ENCODE measurements around the gene SFTPA2. TPM values are rescaled to one million over a fixed set of nuclear protein-coding genes. Genes with fewer than 3 reads are reported as not detected.
"Not testable (repeated sequence)": the region's sequence is repeated elsewhere in the genome, so short reads cannot be mapped to it uniquely, and the experiment has no call there.

The SFTPA2 gene
- total RNA-seq, 1 donor from 2014 or later: 0.52 TPM

- Histone ChIP-seq H3K4me1 (ENCODE audit: control insufficient read depth in 3 of 3, insufficient read depth in 3 of 3, low read length in 3 of 3) (no peaks in the 10 kb centered on the region), H3K9me3 (ENCODE audit: control insufficient read depth in 3 of 3, low read length in 3 of 3) (no peaks in the 10 kb centered on the region), H3K27me3 (ENCODE audit: control insufficient read depth in 3 of 3, insufficient read depth in 3 of 3, low read length in 3 of 3) (no peaks in the 10 kb centered on the region), H3K4me3 (ENCODE audit: low read length in 3 of 3) (no peak overlapping the region), H3K9ac (ENCODE audit: low read depth in 1 of 3, low read length in 3 of 3) (no peak overlapping the region), H3K27ac (ENCODE audit: low read depth, low read length) (no peak overlapping the region), H3K36me3 (ENCODE audit: control insufficient read depth in 3 of 3, insufficient read depth in 3 of 3, low read length in 3 of 3) (no peaks in the 10 kb centered on the region)
Measured at GRCh38 chr10:79588800-79589199, 28.6 kb upstream of the SFTPA2 start.

GRCh38 chr10:79586933-79587332 is 26.7 kb upstream of the SFTPA2 start:
- Histone ChIP-seq H3K36me3 (ENCODE audit: control insufficient read depth in 3 of 3, insufficient read depth in 3 of 3, low read length in 3 of 3) (no peaks in the 10 kb centered on the region), H3K27ac (ENCODE audit: low read depth, low read length) (no peak overlapping the region), H3K9me3 (ENCODE audit: control insufficient read depth in 3 of 3, low read length in 3 of 3) (no peaks in the 10 kb centered on the region), H3K4me3 (ENCODE audit: low read length in 3 of 3) (no peak overlapping the region), H3K9ac (ENCODE audit: low read depth in 1 of 3, low read length in 3 of 3) (no peak overlapping the region), H3K27me3 (ENCODE audit: control insufficient read depth in 3 of 3, insufficient read depth in 3 of 3, low read length in 3 of 3) (no peaks in the 10 kb centered on the region), H3K4me1 (ENCODE audit: control insufficient read depth in 3 of 3, insufficient read depth in 3 of 3, low read length in 3 of 3) (no peaks in the 10 kb centered on the region)

GRCh38 chr10:79585870-79586527 is 25.8 kb upstream of the SFTPA2 start:
- H3K36me3 ChIP-seq (ENCODE audit: control insufficient read depth in 3 of 3, insufficient read depth in 3 of 3, low read length in 3 of 3): no peaks in the 10 kb centered on the region
- no peak overlapping the region for H3K27ac ChIP-seq (ENCODE audit: low read depth, low read length)
- H3K4me1 ChIP-seq (ENCODE audit: control insufficient read depth in 3 of 3, insufficient read depth in 3 of 3, low read length in 3 of 3): no peaks in the 10 kb centered on the region
- no peaks in the 10 kb centered on the region for H3K9me3 ChIP-seq (ENCODE audit: control insufficient read depth in 3 of 3, low read length in 3 of 3)
- no peaks in the 10 kb centered on the region for H3K27me3 ChIP-seq (ENCODE audit: control insufficient read depth in 3 of 3, insufficient read depth in 3 of 3, low read length in 3 of 3)
- H3K4me3 ChIP-seq (ENCODE audit: low read length in 3 of 3): no peak overlapping the region
- H3K9ac ChIP-seq (ENCODE audit: low read depth in 1 of 3, low read length in 3 of 3): no peak overlapping the region

GRCh38 chr10:79583488-79584024 is 23.3 kb upstream of the SFTPA2 start:
- H3K36me3 ChIP-seq (ENCODE audit: control insufficient read depth in 3 of 3, insufficient read depth in 3 of 3, low read length in 3 of 3): no peaks in the 10 kb centered on the region
- H3K9me3 ChIP-seq (ENCODE audit: control insufficient read depth in 3 of 3, low read length in 3 of 3): no peaks in the 10 kb centered on the region
- H3K27me3 ChIP-seq (ENCODE audit: control insufficient read depth in 3 of 3, insufficient read depth in 3 of 3, low read length in 3 of 3): no peaks in the 10 kb centered on the region
- H3K27ac ChIP-seq (ENCODE audit: low read depth, low read length): no peak overlapping the region
- H3K4me3 ChIP-seq (ENCODE audit: low read length in 3 of 3): no peak overlapping the region
- no peaks in the 10 kb centered on the region for H3K4me1 ChIP-seq (ENCODE audit: control insufficient read depth in 3 of 3, insufficient read depth in 3 of 3, low read length in 3 of 3)
- no peak overlapping the region for H3K9ac ChIP-seq (ENCODE audit: low read depth in 1 of 3, low read length in 3 of 3)

- not testable (repeated sequence) for H3K36me3 ChIP-seq (ENCODE audit: control insufficient read depth in 3 of 3, insufficient read depth in 3 of 3, low read length in 3 of 3); H3K27me3 ChIP-seq (ENCODE audit: control insufficient read depth in 3 of 3, insufficient read depth in 3 of 3, low read length in 3 of 3); H3K4me1 ChIP-seq (ENCODE audit: control insufficient read depth in 3 of 3, insufficient read depth in 3 of 3, low read length in 3 of 3); H3K4me3 ChIP-seq (ENCODE audit: low read length in 3 of 3); H3K9me3 ChIP-seq (ENCODE audit: control insufficient read depth in 3 of 3, low read length in 3 of 3); H3K9ac ChIP-seq (ENCODE audit: low read depth in 1 of 3, low read length in 3 of 3); H3K27ac ChIP-seq (ENCODE audit: low read depth, low read length)
Measured at GRCh38 chr10:79582954-79583353, 22.7 kb upstream of the SFTPA2 start.

- Histone ChIP-seq H3K4me3 (ENCODE audit: low read length in 3 of 3) (no peak overlapping the region), H3K36me3 (ENCODE audit: control insufficient read depth in 3 of 3, insufficient read depth in 3 of 3, low read length in 3 of 3) (no peaks in the 10 kb centered on the region), H3K9ac (ENCODE audit: low read depth in 1 of 3, low read length in 3 of 3) (no peak overlapping the region), H3K27me3 (ENCODE audit: control insufficient read depth in 3 of 3, insufficient read depth in 3 of 3, low read length in 3 of 3) (no peaks in the 10 kb centered on the region), H3K9me3 (ENCODE audit: control insufficient read depth in 3 of 3, low read length in 3 of 3) (no peaks in the 10 kb centered on the region), H3K4me1 (ENCODE audit: control insufficient read depth in 3 of 3, insufficient read depth in 3 of 3, low read length in 3 of 3) (no peaks in the 10 kb centered on the region), H3K27ac (ENCODE audit: low read depth, low read length) (no peak overlapping the region)
Measured at GRCh38 chr10:79582096-79582495, 21.9 kb upstream of the SFTPA2 start.

GRCh38 chr10:79581044-79581443 is 20.8 kb upstream of the SFTPA2 start:
- H3K9me3 ChIP-seq (ENCODE audit: control insufficient read depth in 3 of 3, low read length in 3 of 3): no peaks in the 10 kb centered on the region
- H3K36me3 ChIP-seq (ENCODE audit: control insufficient read depth in 3 of 3, insufficient read depth in 3 of 3, low read length in 3 of 3): no peaks in the 10 kb centered on the region
- no peaks in the 10 kb centered on the region for H3K27me3 ChIP-seq (ENCODE audit: control insufficient read depth in 3 of 3, insufficient read depth in 3 of 3, low read length in 3 of 3)
- H3K4me1 ChIP-seq (ENCODE audit: control insufficient read depth in 3 of 3, insufficient read depth in 3 of 3, low read length in 3 of 3): no peaks in the 10 kb centered on the region
- no peak overlapping the region for H3K9ac ChIP-seq (ENCODE audit: low read depth in 1 of 3, low read length in 3 of 3)
- H3K27ac ChIP-seq (ENCODE audit: low read depth, low read length): no peak overlapping the region
- no peak overlapping the region for H3K4me3 ChIP-seq (ENCODE audit: low read length in 3 of 3)

GRCh38 chr10:79579361-79579760 is 19.2 kb upstream of the SFTPA2 start:
- Histone ChIP-seq H3K4me1 (ENCODE audit: control insufficient read depth in 3 of 3, insufficient read depth in 3 of 3, low read length in 3 of 3) (no peaks in the 10 kb centered on the region), H3K27ac (ENCODE audit: low read depth, low read length) (no peak overlapping the region), H3K9me3 (ENCODE audit: control insufficient read depth in 3 of 3, low read length in 3 of 3) (no peaks in the 10 kb centered on the region), H3K4me3 (ENCODE audit: low read length in 3 of 3) (no peak overlapping the region), H3K9ac (ENCODE audit: low read depth in 1 of 3, low read length in 3 of 3) (no peak overlapping the region), H3K27me3 (ENCODE audit: control insufficient read depth in 3 of 3, insufficient read depth in 3 of 3, low read length in 3 of 3) (no peaks in the 10 kb centered on the region), H3K36me3 (ENCODE audit: control insufficient read depth in 3 of 3, insufficient read depth in 3 of 3, low read length in 3 of 3) (no peaks in the 10 kb centered on the region)

GRCh38 chr10:79570624-79571023 is 10.4 kb upstream of the SFTPA2 start:
- not testable (repeated sequence) for H3K27me3 ChIP-seq (ENCODE audit: control insufficient read depth in 3 of 3, insufficient read depth in 3 of 3, low read length in 3 of 3); H3K9me3 ChIP-seq (ENCODE audit: control insufficient read depth in 3 of 3, low read length in 3 of 3); H3K4me3 ChIP-seq (ENCODE audit: low read length in 3 of 3); H3K27ac ChIP-seq (ENCODE audit: low read depth, low read length); H3K9ac ChIP-seq (ENCODE audit: low read depth in 1 of 3, low read length in 3 of 3); H3K4me1 ChIP-seq (ENCODE audit: control insufficient read depth in 3 of 3, insufficient read depth in 3 of 3, low read length in 3 of 3); H3K36me3 ChIP-seq (ENCODE audit: control insufficient read depth in 3 of 3, insufficient read depth in 3 of 3, low read length in 3 of 3)

GRCh38 chr10:79563426-79563825 is 3.2 kb upstream of the SFTPA2 start:
- H3K4me3 ChIP-seq (ENCODE audit: low read length in 3 of 3): no peak overlapping the region
- peaks cover 2 to 9% (median 4%) of the 10 kb centered on the region in 3 donors for H3K4me1 ChIP-seq (ENCODE audit: control insufficient read depth in 3 of 3, insufficient read depth in 3 of 3, low read length in 3 of 3)
- no peak overlapping the region for H3K27ac ChIP-seq (ENCODE audit: low read depth, low read length)
- no peak overlapping the region for H3K9ac ChIP-seq (ENCODE audit: low read depth in 1 of 3, low read length in 3 of 3)
- H3K27me3 ChIP-seq (ENCODE audit: control insufficient read depth in 3 of 3, insufficient read depth in 3 of 3, low read length in 3 of 3): peaks cover 9 to 15% (median 13%) of the 10 kb centered on the region in 3 donors
- no peaks in the 10 kb centered on the region for H3K9me3 ChIP-seq (ENCODE audit: control insufficient read depth in 3 of 3, low read length in 3 of 3)
- no peaks in the 10 kb centered on the region for H3K36me3 ChIP-seq (ENCODE audit: control insufficient read depth in 3 of 3, insufficient read depth in 3 of 3, low read length in 3 of 3)

All from skeletal muscle tissue (tissue), 4 donors.